Measurements from ENCODE around the gene KIAA1671. TPM values are rescaled to one million over a fixed set of nuclear protein-coding genes. Genes with fewer than 3 reads are reported as not detected.

KIAA1671 gene
- total and polyA plus RNA-seq, 2 of the 13 experiments (the other 11 are each of a cell fraction or from before 2014, with no cell fraction given): 13.5 to 13.6 TPM

GRCh38 chr22:25082096-25082495, 129.6 kb downstream of the KIAA1671 start:
- Histone ChIP-seq H3K4me2 (ENCODE audit: low read depth, low read length) (no peak overlapping the region), H3K4me1 (ENCODE audit: insufficient read depth, low read length) (peaks cover 54% of the 10 kb centered on the region), H3K9ac (ENCODE audit: insufficient read depth, low read depth, low read length) (no peak overlapping the region), H3K36me3 (replicated peaks in 1 of 2; ENCODE audit: control insufficient read depth in 1 of 2, insufficient read depth in 2 of 2, low read length in 2 of 2) (no peaks in the 10 kb centered on the region), H3K27ac (ENCODE audit: extremely low read length, insufficient read depth, low read length) (no peak overlapping the region), H3K9me3 (ENCODE audit: low read length) (no peaks in the 10 kb centered on the region), H3K27me3 (ENCODE audit: control insufficient read depth in 1 of 2, insufficient read depth in 2 of 2, low read length in 2 of 2) (no peaks in the 10 kb centered on the region), H2AFZ (ENCODE audit: low read length) (no peak overlapping the region), H4K20me1 (ENCODE audit: insufficient read depth, low read length) (no peaks in the 10 kb centered on the region), H3K79me2 (ENCODE audit: insufficient read depth, low read length) (no peaks in the 10 kb centered on the region), H3K4me3 (replicated peaks in 1 of 3; ENCODE audit: insufficient read depth in 1 of 3, low read depth in 2 of 3, low read length in 3 of 3) (no peak overlapping the region)
- intact Hi-C loops (cut with micrococcal nuclease; ENCODE audit: unreplicated experiment) (loop anchor here (5.0 kb wide), 1 partner anchor 40 kb away; no protein-coding TSS in a partner anchor), in situ Hi-C loops (cut with HindIII; ENCODE audit: extremely low pct_ligation_motif_present, low pct_unique_long_range_greater_than_20kb) (loop anchor here (5.0 kb wide), 1 partner anchor 90 kb away; no protein-coding TSS in a partner anchor)
- DNase-seq (ENCODE audit: low spot score): no peak
- BruUV-seq (replicated peaks): no TSS peak
- FAIRE-seq: no peak
- ChIA-PET CTCF (ENCODE audit: low intra/inter-chr PET ratio, low total read pairs) (interaction anchor here (1.2 to 1.8 kb wide), 4 partner anchors 29 to 153 kb away, joined by 3 to 23 read pairs (median 4); no protein-coding TSS in a partner anchor), POLR2A (interaction anchor here (1.4 kb wide), 1 partner anchor 29 kb away, joined by 7 read pairs; no protein-coding TSS in a partner anchor)
- TF ChIP-seq ZNF570 (CRISPR knock-in tag; IDR thresholded peaks at IDR 0.05; ENCODE audit: borderline replicate concordance) (no peak), GLMP (CRISPR knock-in tag; IDR thresholded peaks at IDR 0.05; ENCODE audit: borderline replicate concordance) (no peak), ZNF407 (CRISPR knock-in tag; IDR thresholded peaks at IDR 0.05; ENCODE audit: not compliant biosample characterization) (no peak), FLYWCH1 (CRISPR knock-in tag; IDR thresholded peaks at IDR 0.05) (no peak), ATF3 (CRISPR knock-in tag; IDR thresholded peaks at IDR 0.05) (no peak), ZNF557 (CRISPR knock-in tag; IDR thresholded peaks at IDR 0.05) (no peak), ZBTB1 (CRISPR knock-in tag; IDR thresholded peaks at IDR 0.05; ENCODE audit: borderline replicate concordance) (no peak), TGIF2 (CRISPR knock-in tag; IDR thresholded peaks at IDR 0.05) (no peak)
- no peak for ATAC-seq
- WGBS (ENCODE audit: low lambda C conversion rate): 94% methylated on average over 3 of the region's 3 CpGs
